Activated T-cell treated with anti-CD3 and anti-CD28 coated beads, Interleukin-2, amount 50 U/mL, for 72 hours (primary cell): ENCODE data around the gene DPP4. TPM values are rescaled to one million over a fixed set of nuclear protein-coding genes. Genes with fewer than 3 reads are reported as not detected.
A peak's percentile ranks its signal among the peaks of the same experiment; 100 is the strongest.

Experiments used
- ATAC-seq, 2 donors: fragments of 150-1000 bp; cut with Tn5 transposase; replicated peaks in 1 of 2; 2 replicates each; pipeline ENCODE4 v1.10.0; 2021; ENCODE audit warnings: moderate library complexity in 2 of 2, mild to moderate bottlenecking in 1 of 2
- DNase-seq, 2 donors: peaks; one replicate each; pipeline ENCODE4 v3.0.0; 2021 to 2022; ENCODE audit warnings: mixed read lengths in 1 of 2
- H3K27ac Mint-ChIP-seq: one replicate; pipeline ENCODE4 v1.8.0; 2022; ENCODE audit warnings: mild to moderate bottlenecking, moderate library complexity, mixed read lengths
- H3K27me3 Mint-ChIP-seq: one replicate; pipeline ENCODE4 v1.8.0; 2022; ENCODE audit warnings: low read depth, mixed read lengths
- H3K36me3 Mint-ChIP-seq, 2 donors: one replicate each; pipeline ENCODE4 v1.8.0; 2022; ENCODE audit warnings: mixed read lengths in 2 of 2, mild to moderate bottlenecking in 1 of 2; ENCODE audit not compliant: insufficient read depth in 2 of 2
- H3K4me1 Mint-ChIP-seq: one replicate; pipeline ENCODE4 v1.8.0; 2022; ENCODE audit warnings: low read depth, mixed read lengths
- H3K4me3 Mint-ChIP-seq, 2 donors: one replicate each; pipeline ENCODE4 v1.8.0; 2022; ENCODE audit warnings: mild to moderate bottlenecking in 2 of 2, mixed read lengths in 2 of 2, moderate library complexity in 2 of 2
- H3K9me3 Mint-ChIP-seq, 2 donors: one replicate each; pipeline ENCODE4 v1.8.0; 2022; ENCODE audit warnings: mixed read lengths in 2 of 2
- total RNA-seq, 2 donors: library from RNA; stranded (reverse); gene quantifications; one replicate each; pipeline ENCODE4 v1.2.3, GENCODE V29; 2022

The DPP4 gene
- total RNA-seq, 2 donors from 2014 or later = 37.6 to 52.9 TPM

DNA sequence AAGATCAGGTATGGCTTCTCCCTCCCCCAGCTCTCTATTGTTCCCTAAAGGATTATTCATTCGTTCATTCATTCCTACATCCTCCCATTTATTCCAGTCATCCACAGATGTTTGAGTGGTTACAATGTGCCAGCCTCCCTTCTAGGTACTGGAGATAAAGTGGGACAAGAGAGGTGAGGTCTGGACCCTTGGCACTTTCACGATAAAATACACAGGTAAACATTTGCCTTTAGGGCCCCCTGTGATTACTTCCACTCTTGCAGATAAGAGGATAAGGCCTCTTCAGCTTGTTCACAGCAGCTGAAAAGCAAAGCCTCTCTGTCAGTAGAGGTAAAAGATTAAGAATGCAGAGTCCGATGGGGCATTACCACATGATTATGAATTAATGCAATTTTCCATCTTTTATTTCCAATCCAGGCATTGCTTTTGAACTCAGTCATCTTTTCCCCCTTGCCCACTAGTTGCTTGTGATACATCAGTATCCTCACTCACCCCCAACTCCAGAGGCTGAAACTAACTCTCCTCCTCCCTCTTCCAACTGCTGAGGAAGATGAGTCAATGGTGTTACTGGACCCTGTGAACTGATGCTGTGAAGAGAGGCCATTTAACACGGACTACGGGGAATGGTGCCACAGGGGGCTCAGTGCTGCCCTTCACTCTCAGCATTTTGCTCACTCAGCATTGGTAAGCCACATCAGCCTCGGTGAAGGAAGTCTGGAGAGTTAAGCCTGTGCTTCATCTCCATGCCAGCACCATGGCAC lies 1.1 kb upstream of the DPP4 start:
- Mint-ChIP-seq H3K27ac (no peak overlapping the region), H3K4me3 (peak overlapping the region; percentile 92 to 95), H3K36me3 (peaks cover 18 to 37% of the 10 kb centered on the region in 2 donors), H3K27me3 (no peaks in the 10 kb centered on the region), H3K4me1 (peaks cover 47% of the 10 kb centered on the region), H3K9me3 (peaks cover 5 to 15% of the 10 kb centered on the region in 2 donors)
- ATAC-seq (no peak), DNase-seq (no peak)

DNA sequence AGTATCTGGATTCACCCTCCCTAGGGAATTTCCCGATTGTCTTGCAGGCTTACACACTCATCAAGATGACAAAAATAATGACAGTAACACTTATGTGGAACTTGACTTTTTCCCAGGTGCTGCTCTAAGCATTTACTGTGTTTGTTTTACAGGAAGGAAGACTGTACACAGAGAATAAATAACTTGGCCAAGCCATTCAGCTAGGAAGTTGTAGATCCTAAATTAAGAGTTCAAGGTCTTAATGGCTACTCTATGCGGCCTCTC lies 549 bp upstream of the DPP4 start:
- H3K27ac Mint-ChIP-seq = peak overlapping the region; percentile 52
- no peak for ATAC-seq
- H3K36me3 Mint-ChIP-seq = peaks cover 14 to 32% of the 10 kb centered on the region in 2 donors
- DNase-seq = no peak
- H3K9me3 Mint-ChIP-seq = peaks cover 4 to 10% of the 10 kb centered on the region in 2 donors
- H3K4me3 Mint-ChIP-seq = peak overlapping the region; percentile 92 to 95
- H3K27me3 Mint-ChIP-seq = no peaks in the 10 kb centered on the region
- H3K4me1 Mint-ChIP-seq = peaks cover 48% of the 10 kb centered on the region

DNA sequence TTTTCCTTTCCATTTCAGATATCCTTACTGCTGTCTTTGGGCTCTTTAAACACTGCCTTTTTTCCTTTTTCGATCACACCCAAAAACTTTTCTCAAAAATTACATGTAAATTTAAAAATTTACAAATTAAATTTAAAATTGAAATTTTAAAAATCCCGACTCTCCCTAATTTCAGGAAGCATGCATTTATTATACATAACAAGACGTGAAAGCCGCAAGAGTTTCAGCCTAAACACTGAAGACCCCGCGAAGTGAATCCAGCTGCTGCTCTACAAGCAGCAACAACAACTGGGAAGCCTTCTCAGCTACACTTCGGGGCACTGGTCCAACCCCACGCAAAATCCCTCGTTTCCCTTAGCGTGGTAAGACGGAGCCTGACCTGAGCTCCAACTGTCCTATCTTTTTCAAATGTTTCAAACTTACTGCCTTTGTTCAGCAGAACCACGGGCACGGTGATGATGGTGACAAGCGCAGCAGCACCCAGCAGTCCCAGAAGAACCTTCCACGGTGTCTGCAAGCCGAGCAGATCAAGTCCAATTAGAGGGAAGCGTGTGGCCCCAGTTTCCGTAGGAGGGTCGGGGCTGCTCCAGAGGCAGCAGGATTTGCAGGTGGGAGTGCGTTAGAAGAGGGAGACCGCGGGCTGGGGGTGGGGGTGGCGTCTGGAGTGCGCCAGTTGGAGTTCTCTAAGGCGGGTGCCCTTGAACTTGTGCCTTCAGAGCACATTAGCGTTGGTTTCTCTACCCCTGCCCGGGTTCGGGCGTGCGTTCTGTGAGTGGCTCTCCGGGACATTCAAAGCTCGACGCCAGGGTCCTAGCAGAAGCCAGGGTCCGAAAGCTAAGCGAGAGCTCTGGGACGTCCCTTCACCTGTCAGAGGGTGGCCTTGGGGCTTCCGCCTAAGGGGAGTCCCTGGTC lies 783 bp downstream of the DPP4 start:
- Mint-ChIP-seq H3K4me1 (peaks cover 48% of the 10 kb centered on the region), H3K27me3 (no peaks in the 10 kb centered on the region), H3K27ac (peak overlapping the region; percentile 90), H3K36me3 (peaks cover 10 to 25% of the 10 kb centered on the region in 2 donors), H3K9me3 (peaks cover 0 to 3% of the 10 kb centered on the region in 2 donors), H3K4me3 (peak overlapping the region; percentile 92 to 95)
- peak; percentile 16 to 23 for DNase-seq
- ATAC-seq = peak; percentile 25

DNA sequence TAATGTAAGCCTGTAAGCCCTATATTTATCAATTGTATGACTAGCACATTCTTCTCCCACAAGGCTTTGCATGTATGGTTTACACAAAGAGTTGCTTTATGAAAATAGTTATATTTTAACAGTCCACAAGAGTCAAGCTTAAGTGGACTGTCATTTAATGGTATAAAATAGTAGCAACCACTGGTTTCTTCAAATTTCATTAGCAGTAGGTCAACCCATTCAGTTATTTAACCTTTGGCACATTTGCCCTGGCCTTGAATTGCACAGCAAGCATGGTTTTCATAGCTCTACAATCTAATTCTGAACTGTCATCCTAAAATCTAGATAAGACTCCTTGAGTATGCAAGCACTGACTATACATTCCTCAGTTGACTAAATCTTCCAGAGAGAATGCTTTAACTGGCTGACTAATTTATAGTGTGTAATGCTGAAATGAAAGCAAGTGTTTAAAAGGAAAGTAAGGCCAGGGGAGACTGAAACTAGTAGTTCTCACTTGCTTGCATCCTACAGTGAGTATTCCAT lies 1.8 kb downstream of the DPP4 start:
- DNase-seq (no peak), ATAC-seq (peak; percentile 73 to 81)
- H3K9me3 Mint-ChIP-seq = no peaks in the 10 kb centered on the region
- peak overlapping the region; percentile 92 to 95 for H3K4me3 Mint-ChIP-seq
- peaks cover 8 to 16% of the 10 kb centered on the region in 2 donors for H3K36me3 Mint-ChIP-seq
- peak overlapping the region; percentile 90 for H3K27ac Mint-ChIP-seq
- no peaks in the 10 kb centered on the region for H3K27me3 Mint-ChIP-seq
- H3K4me1 Mint-ChIP-seq = peaks cover 53% of the 10 kb centered on the region

DNA sequence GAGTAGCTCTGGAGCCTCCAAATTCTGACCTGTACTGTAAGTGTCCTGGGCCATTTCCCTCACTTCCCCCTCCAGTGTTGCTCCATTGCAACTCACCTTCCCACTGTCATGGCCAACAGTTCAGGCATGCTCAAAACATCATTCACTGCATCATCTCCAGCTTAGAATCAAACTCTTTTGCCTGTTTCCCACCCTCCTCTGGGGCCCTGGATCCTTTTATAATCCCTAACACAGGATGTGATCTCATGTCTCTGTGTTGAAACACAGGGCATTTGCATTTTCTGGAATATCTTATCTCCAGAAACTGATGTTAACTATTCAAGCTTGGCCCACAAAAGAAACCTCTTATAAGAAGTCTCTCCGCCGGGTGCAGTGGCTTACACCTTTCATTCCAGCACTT lies 3.0 kb downstream of the DPP4 start:
- peaks cover 8 to 15% of the 10 kb centered on the region in 2 donors for H3K36me3 Mint-ChIP-seq
- no peaks in the 10 kb centered on the region for H3K27me3 Mint-ChIP-seq
- ATAC-seq (no peak), DNase-seq (no peak)
- peak overlapping the region; percentile 29 to 42 for H3K4me3 Mint-ChIP-seq
- no peaks in the 10 kb centered on the region for H3K9me3 Mint-ChIP-seq
- no peak overlapping the region for H3K27ac Mint-ChIP-seq
- H3K4me1 Mint-ChIP-seq = peaks cover 55% of the 10 kb centered on the region

DNA sequence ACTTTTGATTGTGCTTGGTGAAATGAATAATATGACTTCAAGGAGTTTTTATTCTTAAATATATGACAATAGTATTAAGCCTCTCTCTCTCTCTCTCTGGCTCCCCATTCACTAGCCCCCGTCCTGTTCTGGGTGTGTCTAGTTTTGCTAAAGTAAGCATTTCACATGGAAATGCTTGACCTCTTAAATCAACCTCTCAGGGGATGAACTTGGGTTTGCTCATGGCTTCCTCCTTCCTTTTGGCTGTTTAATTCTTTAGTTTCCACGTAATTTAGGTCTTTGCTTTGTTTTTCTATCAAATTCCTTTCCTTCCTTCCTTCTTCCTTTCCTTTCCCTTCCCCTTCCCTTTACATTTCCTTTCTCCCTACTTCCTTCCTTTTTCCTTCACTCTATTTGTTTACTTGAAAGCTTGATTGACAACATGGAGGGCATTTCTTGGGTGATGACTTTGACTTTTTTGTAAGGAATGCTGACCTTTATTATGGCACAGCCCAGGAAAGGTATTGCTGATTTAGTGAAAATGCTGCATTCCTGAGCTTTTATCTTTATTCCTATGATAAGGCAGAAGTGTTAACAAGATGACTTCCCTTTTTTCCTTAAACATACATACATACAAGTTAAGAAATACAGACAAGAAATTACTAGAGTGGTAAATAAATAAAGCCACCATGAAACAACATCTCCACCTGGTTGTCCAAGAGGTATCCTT lies 3.6 kb downstream of the DPP4 start:
- H3K4me3 Mint-ChIP-seq = peak overlapping the region; percentile 29 to 42
- peaks cover 50% of the 10 kb centered on the region for H3K4me1 Mint-ChIP-seq
- no peak for DNase-seq
- no peaks in the 10 kb centered on the region for H3K27me3 Mint-ChIP-seq
- no peak overlapping the region for H3K27ac Mint-ChIP-seq
- H3K9me3 Mint-ChIP-seq = no peaks in the 10 kb centered on the region
- peaks cover 8 to 15% of the 10 kb centered on the region in 2 donors for H3K36me3 Mint-ChIP-seq
- ATAC-seq = no peak

DNA sequence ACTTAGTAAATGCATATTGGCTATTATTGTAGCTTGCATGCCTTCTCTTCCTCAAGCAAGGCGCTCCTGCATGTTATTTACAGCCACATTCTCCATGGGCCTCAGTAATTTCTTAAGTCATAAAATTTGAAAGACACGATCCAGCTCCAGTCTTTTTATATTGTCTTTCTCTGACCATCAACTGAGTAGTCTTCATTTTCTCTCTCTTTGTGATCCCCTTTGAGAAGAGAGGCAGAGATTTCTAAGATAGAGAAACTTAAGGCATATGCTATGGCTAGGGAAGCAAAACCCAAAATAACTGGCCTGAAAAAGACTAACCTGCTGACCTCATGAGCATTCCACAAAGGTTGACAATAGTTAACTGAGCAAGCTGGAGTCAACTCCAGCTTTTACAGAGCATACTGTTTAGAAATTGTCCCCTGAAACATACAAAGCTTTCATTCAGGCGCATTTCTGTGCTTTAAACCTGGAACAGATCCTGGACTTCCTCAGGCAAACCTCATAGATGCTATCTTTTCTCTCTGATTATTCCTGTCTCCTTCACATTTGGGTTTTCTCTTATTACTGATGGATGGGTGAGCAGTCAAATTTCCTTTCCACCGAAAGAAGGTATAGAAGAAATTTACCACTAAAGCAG lies 4.6 kb downstream of the DPP4 start:
- ATAC-seq = no peak
- H3K9me3 Mint-ChIP-seq = no peaks in the 10 kb centered on the region
- peaks cover 8 to 15% of the 10 kb centered on the region in 2 donors for H3K36me3 Mint-ChIP-seq
- peak overlapping the region in 1 of 2 donors; percentile 27 for H3K4me3 Mint-ChIP-seq
- H3K4me1 Mint-ChIP-seq = peaks cover 51% of the 10 kb centered on the region
- H3K27ac Mint-ChIP-seq = no peak overlapping the region
- DNase-seq = no peak
- no peaks in the 10 kb centered on the region for H3K27me3 Mint-ChIP-seq

DNA sequence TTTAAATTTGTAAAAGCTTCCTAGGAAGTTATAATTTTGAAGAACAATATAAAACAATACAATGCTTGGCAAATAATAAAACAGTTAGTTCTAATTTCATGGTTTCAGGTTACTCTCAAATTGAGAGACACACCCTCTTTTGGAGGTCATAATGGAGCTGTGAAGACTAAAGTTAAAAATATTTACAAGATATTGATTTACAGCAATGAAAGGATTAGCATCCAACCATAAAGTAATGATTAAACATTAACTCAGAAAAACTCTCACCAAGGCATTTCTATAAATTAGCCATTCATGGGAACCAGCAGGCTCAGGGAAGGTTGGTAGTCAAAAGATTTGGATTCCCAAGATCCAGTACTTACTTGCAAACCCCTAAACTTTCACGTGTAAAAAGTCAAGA lies 6.4 kb downstream of the DPP4 start:
- Mint-ChIP-seq H3K27ac (no peak overlapping the region), H3K27me3 (no peaks in the 10 kb centered on the region), H3K4me1 (peaks cover 58% of the 10 kb centered on the region), H3K36me3 (peaks cover 8 to 13% of the 10 kb centered on the region in 2 donors), H3K4me3 (no peak overlapping the region), H3K9me3 (no peaks in the 10 kb centered on the region)
- DNase-seq (no peak), ATAC-seq (no peak)

DNA sequence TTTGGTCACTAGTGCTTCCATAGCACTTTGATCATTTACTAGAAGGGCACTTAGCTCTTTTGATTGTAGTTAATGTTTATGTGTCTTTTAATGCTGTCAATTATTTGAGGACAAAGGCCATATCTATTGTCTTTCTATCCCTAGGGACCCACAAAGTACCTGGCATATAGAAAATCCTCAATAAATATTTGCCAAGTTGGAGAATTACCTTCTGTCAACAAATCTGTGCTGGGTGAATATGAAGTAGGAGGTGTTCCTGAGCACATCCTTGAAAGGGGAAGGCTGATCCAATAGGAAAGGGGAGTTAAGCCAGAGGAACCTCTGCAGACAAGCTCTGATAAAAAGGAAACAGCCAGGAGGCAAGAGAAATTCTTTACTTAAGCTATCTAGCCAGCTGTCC lies 8.2 kb downstream of the DPP4 start:
- no peak overlapping the region for H3K4me3 Mint-ChIP-seq
- DNase-seq (no peak), ATAC-seq (no peak)
- H3K9me3 Mint-ChIP-seq = no peaks in the 10 kb centered on the region
- peaks cover 53% of the 10 kb centered on the region for H3K4me1 Mint-ChIP-seq
- H3K27ac Mint-ChIP-seq = no peak overlapping the region
- H3K36me3 Mint-ChIP-seq = peaks cover 8 to 13% of the 10 kb centered on the region in 2 donors
- no peaks in the 10 kb centered on the region for H3K27me3 Mint-ChIP-seq

DNA sequence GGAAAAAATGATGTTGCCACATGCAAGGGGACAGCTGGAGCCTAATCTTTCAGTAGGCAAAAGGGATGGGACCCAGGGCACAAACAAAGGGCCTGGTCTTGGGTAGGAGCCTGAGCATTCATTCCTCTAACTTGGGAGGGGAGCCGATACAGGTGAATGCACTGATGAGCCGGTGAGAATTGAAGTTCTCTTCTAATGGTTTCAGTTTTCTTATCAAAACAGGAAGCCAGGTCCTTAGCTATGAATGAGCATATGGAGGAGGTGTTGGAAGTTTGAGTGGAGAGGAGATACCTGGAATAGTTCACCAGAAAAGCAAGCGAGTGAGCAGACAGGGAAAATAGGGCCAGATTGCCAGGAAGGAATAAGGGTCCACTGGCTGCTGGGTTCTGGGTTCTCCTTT lies 10.1 kb downstream of the DPP4 start:
- peak overlapping the region; percentile 48 to 75 for H3K4me3 Mint-ChIP-seq
- peak overlapping the region; percentile 50 for H3K27ac Mint-ChIP-seq
- H3K36me3 Mint-ChIP-seq = peaks cover 6 to 9% of the 10 kb centered on the region in 2 donors
- H3K4me1 Mint-ChIP-seq = peaks cover 64% of the 10 kb centered on the region
- no peaks in the 10 kb centered on the region for H3K9me3 Mint-ChIP-seq
- H3K27me3 Mint-ChIP-seq = no peaks in the 10 kb centered on the region
- ATAC-seq (no peak), DNase-seq (no peak)

DNA sequence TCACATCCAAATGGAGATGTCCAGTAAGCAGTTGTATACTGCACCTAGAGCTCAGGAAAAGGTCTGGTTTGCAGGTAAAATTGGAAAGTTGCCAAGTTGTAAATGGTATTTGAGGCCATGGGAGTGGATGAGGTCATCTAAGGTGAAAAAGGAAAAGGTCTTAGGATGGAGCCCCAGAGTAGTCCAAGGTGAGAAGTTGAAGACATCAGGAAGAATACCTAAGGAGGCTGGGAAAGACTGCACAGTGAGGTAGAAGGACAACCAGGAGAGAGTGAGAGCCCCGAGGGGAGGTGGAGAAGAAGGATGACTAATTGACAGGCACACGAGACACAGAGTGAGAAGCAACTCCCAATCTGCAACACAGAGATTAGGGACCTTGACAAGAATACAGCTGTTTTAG lies 10.7 kb downstream of the DPP4 start:
- ATAC-seq = no peak
- Mint-ChIP-seq H3K9me3 (no peaks in the 10 kb centered on the region), H3K36me3 (peaks cover 6 to 7% of the 10 kb centered on the region in 2 donors), H3K27me3 (no peaks in the 10 kb centered on the region), H3K27ac (peak overlapping the region; percentile 50), H3K4me1 (peaks cover 70% of the 10 kb centered on the region), H3K4me3 (peak overlapping the region; percentile 48 to 75)
- DNase-seq = no peak

DNA sequence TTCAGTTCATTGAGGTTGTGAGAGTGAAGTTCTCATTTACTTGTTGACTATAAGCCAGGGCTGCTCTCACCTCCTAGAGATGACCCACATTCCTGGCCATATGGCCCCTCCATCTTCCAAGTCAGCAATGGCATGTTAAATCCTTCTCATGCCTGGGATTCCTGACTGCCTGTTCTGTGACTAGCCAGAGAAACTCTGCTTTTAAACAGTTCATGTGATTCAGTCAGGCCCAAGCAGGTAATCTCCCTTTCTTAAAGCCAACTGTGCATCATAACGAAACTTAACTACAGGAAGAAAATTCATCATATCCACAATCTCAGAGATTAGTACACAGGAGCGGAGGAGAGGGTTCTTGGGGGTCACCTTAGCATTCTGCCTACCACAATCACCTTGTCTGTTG lies 11.5 kb downstream of the DPP4 start:
- ATAC-seq (peak; percentile 36 to 49), DNase-seq (no peak)
- peak overlapping the region; percentile 48 to 75 for H3K4me3 Mint-ChIP-seq

More for the DNA sequence above, 11.5 kb downstream of the DPP4 start:
- Mint-ChIP-seq H3K27me3 (no peaks in the 10 kb centered on the region), H3K36me3 (peaks cover 8 to 11% of the 10 kb centered on the region in 2 donors), H3K4me1 (peaks cover 76% of the 10 kb centered on the region), H3K27ac (peak overlapping the region; percentile 50), H3K9me3 (peaks cover 0 to 2% of the 10 kb centered on the region in 2 donors)
